Eye (tissue), 1 donor: ENCODE measurements around the gene PLET1.
"Not testable (repeated sequence)": the region's sequence is repeated elsewhere in the genome, so short reads cannot be mapped to it uniquely, and the experiment has no call there.

Experiments used
- DNase-seq: peaks from one replicate; pipeline ENCODE4 v3.0.0-alpha.2; 2015

PLET1 gene

DNA sequence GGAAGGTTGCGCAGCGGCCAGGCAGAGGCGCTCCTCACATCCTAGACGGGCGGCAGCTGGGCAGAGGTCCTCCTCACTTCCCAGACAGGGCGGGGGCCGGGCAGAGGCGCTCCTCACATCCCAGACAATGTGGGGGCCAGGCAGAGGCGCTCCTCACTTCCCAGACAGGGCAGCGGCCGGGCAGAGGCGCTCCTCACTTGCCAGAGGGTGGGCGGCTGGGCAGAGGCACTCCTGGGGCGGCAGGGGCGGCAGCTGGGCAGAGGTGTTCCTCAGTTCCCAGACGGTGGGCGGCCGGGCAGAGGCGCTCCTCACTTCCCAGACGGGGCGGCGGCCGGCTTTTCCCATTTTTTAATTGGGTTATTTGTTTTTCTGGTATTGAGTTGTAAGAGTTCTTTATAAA lies 54.6 kb downstream of the PLET1 start:
- no peak for DNase-seq

DNA sequence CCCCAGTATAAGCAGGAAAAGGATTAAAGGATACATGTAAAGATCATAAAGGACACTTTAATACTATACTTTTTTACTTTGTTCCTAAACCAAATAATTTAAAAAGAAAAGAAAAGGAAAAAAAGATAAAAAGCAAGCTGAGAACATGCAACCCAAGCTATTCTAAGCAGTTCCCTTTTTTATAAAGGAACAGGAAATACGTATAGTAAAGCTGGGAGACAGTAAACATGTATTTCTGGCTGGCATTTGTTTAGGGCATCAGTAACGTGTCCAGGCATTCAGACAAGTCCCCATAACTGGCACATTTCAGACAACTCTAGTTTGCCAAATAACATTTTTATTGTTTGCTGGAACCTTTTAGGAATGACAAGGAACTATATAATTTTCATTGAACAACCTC lies 60.4 kb downstream of the PLET1 start:
- no peak for DNase-seq

- DNase-seq = not testable (repeated sequence)
Observed at GRCh38 chr11:112199101-112199500, 61.6 kb downstream of the PLET1 start.
